H9 (cell line): ENCODE data around the gene EVPL. TPM values are rescaled to one million over a fixed set of nuclear protein-coding genes. Genes with fewer than 3 reads are reported as not detected.

Experiments
- DNase-seq: peaks from one replicate; pipeline ENCODE4 v3.0.0-alpha.2; 2017
- H2AFZ ChIP-seq: one replicate; pipeline ENCODE4 v1.6.1; 2013; ENCODE audit warnings: mild to moderate bottlenecking, low read length, control low read depth, moderate library complexity
- H2AK5ac ChIP-seq: 2 replicates; pipeline ENCODE4 v1.6.1; 2013; ENCODE audit warnings: low read length, control low read depth, mixed read lengths; ENCODE audit not compliant: insufficient read length
- H2BK120ac ChIP-seq: one replicate; pipeline ENCODE4 v1.6.1; 2013; ENCODE audit warnings: low read depth, mild to moderate bottlenecking, low read length, control low read depth, inconsistent platforms; ENCODE audit not compliant: poor library complexity, severe bottlenecking
- H2BK12ac ChIP-seq: 2 replicates; pipeline ENCODE4 v1.6.1; 2013; ENCODE audit warnings: low read length, control low read depth, mixed read lengths, low read depth; ENCODE audit not compliant: insufficient read length
- H2BK15ac ChIP-seq: 2 replicates; pipeline ENCODE4 v1.6.1; 2013; ENCODE audit warnings: low read depth, low read length, control low read depth
- H2BK20ac ChIP-seq: one replicate; pipeline ENCODE4 v1.6.1; 2013; ENCODE audit warnings: low read depth, mild to moderate bottlenecking, low read length, control low read depth, inconsistent platforms; ENCODE audit not compliant: poor library complexity, severe bottlenecking
- H2BK5ac ChIP-seq: 2 replicates; pipeline ENCODE4 v1.6.1; 2013; ENCODE audit warnings: low read length, control low read depth, mixed read lengths; ENCODE audit not compliant: insufficient read length
- H3K14ac ChIP-seq: 2 replicates; pipeline ENCODE4 v1.6.1; 2013; ENCODE audit warnings: low read length, control low read depth; ENCODE audit not compliant: insufficient read depth
- H3K18ac ChIP-seq: 2 replicates; pipeline ENCODE4 v1.6.1; 2013; ENCODE audit warnings: low read depth, mild to moderate bottlenecking, mixed read lengths, low read length, control low read depth; ENCODE audit not compliant: insufficient read length
- H3K23ac ChIP-seq: 2 replicates; pipeline ENCODE4 v1.6.1; 2013; ENCODE audit warnings: low read length, control low read depth, mixed read lengths, low read depth; ENCODE audit not compliant: insufficient read length
- H3K23me2 ChIP-seq: 2 replicates; pipeline ENCODE4 v1.6.1; 2013; ENCODE audit warnings: low read depth, mild to moderate bottlenecking, mixed read lengths, low read length, control low read depth; ENCODE audit not compliant: insufficient read length, poor library complexity, severe bottlenecking
- H3K27ac ChIP-seq: 2 replicates; pipeline ENCODE4 v1.5.1; 2013; ENCODE audit warnings: low read length, control low read depth, mixed read lengths, low read depth; ENCODE audit not compliant: insufficient read length
- H3K27me3 ChIP-seq: 2 replicates; pipeline ENCODE4 v1.6.1; 2013; ENCODE audit warnings: low read length, control low read depth, inconsistent platforms; ENCODE audit not compliant: insufficient read depth
- H3K4ac ChIP-seq: 2 replicates; pipeline ENCODE4 v1.6.1; 2013; ENCODE audit warnings: low read depth, mild to moderate bottlenecking, control low read depth, inconsistent platforms, low read length, moderate library complexity
- H3K4me1 ChIP-seq: 2 replicates; pipeline ENCODE4 v1.6.1; 2013; ENCODE audit warnings: low read length, control low read depth, inconsistent platforms; ENCODE audit not compliant: insufficient read depth
- H3K4me2 ChIP-seq: 2 replicates; pipeline ENCODE4 v1.6.1; 2013; ENCODE audit warnings: low read length, control low read depth, mixed read lengths; ENCODE audit not compliant: insufficient read length, insufficient read depth
- H3K56ac ChIP-seq: 2 replicates; pipeline ENCODE4 v1.6.1; 2013; ENCODE audit warnings: low read depth, mild to moderate bottlenecking, mixed read lengths, low read length, control low read depth; ENCODE audit not compliant: insufficient read length
- H3K79me1 ChIP-seq: 2 replicates; pipeline ENCODE4 v1.6.1; 2013; ENCODE audit warnings: low read depth, mild to moderate bottlenecking, moderate library complexity, low read length, control low read depth, inconsistent platforms; ENCODE audit not compliant: insufficient read depth, poor library complexity, severe bottlenecking
- H3K79me2 ChIP-seq: 2 replicates; pipeline ENCODE4 v1.6.1; 2013; ENCODE audit warnings: low read length, control low read depth, inconsistent platforms; ENCODE audit not compliant: insufficient read depth
- H3K9ac ChIP-seq: 2 replicates; pipeline ENCODE4 v1.6.1; 2013; ENCODE audit warnings: low read length, control low read depth, mixed read lengths; ENCODE audit not compliant: insufficient read length; ENCODE audit errors: extremely low read depth
- H3K9me3 ChIP-seq: one replicate; pipeline ENCODE4 v1.6.1; 2013; ENCODE audit warnings: low read depth, low read length, inconsistent platforms; ENCODE audit not compliant: control insufficient read depth
- H3T11ph ChIP-seq: one replicate; pipeline ENCODE4 v1.6.1; 2013; ENCODE audit warnings: mild to moderate bottlenecking, low read length, control low read depth, inconsistent platforms
- H4K20me1 ChIP-seq: one replicate; pipeline ENCODE4 v1.6.1; 2013; ENCODE audit not compliant: control insufficient read depth, insufficient read length, insufficient read depth
- H4K5ac ChIP-seq: 2 replicates; pipeline ENCODE4 v1.6.1; 2013; ENCODE audit warnings: low read depth, mild to moderate bottlenecking, mixed read lengths, low read length, control low read depth; ENCODE audit not compliant: insufficient read length
- H4K8ac ChIP-seq: replicated peaks from 2 replicates; pipeline ENCODE4 v1.6.1; 2013; ENCODE audit warnings: low read length, control low read depth, mixed read lengths, low read depth; ENCODE audit not compliant: insufficient read length
- H4K91ac ChIP-seq: 2 replicates; pipeline ENCODE4 v1.6.1; 2013; ENCODE audit warnings: low read depth, mild to moderate bottlenecking, moderate library complexity, mixed read lengths, low read length, control low read depth; ENCODE audit not compliant: insufficient read length
- H3K27ac Mint-ChIP-seq, 3 experiments: 2 replicates in 2 of 3; 3 replicates in 1 of 3; pipeline ENCODE4 v1.8.0; 2020 to 2021; ENCODE audit warnings: mixed read lengths in 3 of 3, mild to moderate bottlenecking in 1 of 3, moderate library complexity in 1 of 3
- H3K27me3 Mint-ChIP-seq: 2 replicates; pipeline ENCODE4 v1.8.0; 2021; ENCODE audit warnings: low read depth, mild to moderate bottlenecking, moderate library complexity, mixed read lengths
- H3K36me3 Mint-ChIP-seq, 3 experiments: 2 replicates in 2 of 3; 3 replicates in 1 of 3; pipeline ENCODE4 v1.8.0; 2020 to 2021; ENCODE audit warnings: low read depth in 3 of 3, mixed read lengths in 3 of 3; ENCODE audit not compliant: insufficient read depth in 1 of 3
- H3K4me1 Mint-ChIP-seq, 2 experiments: 2 replicates each; pipeline ENCODE4 v1.8.0; 2020; ENCODE audit warnings: mixed read lengths in 2 of 2
- H3K4me3 Mint-ChIP-seq, 2 experiments: 2 replicates in 1 of 2; 3 replicates in 1 of 2; pipeline ENCODE4 v1.8.0; 2020 to 2021; ENCODE audit warnings: mild to moderate bottlenecking in 2 of 2, mixed read lengths in 2 of 2, moderate library complexity in 1 of 2
- H3K9me3 Mint-ChIP-seq, 2 experiments: 2 replicates in 1 of 2; 3 replicates in 1 of 2; pipeline ENCODE4 v1.8.0; 2020; ENCODE audit warnings: mild to moderate bottlenecking in 2 of 2, mixed read lengths in 2 of 2, moderate library complexity in 1 of 2
- WGBS: extraction: QIAGEN DNeasy Blood & Tissue Kit; methylation state at CpG from one replicate; pipeline ENCODE4 v1.1.7; 2013; ENCODE audit warnings: missing lambda C conversion rate, low lambda C conversion rate, mixed read lengths; ENCODE audit not compliant: insufficient read length; ENCODE audit errors: extremely low coverage; 5-methylcytosine and 5-hydroxymethylcytosine counted together
- total RNA-seq: library from RNA; stranded (reverse); gene quantifications from 2 replicates; pipeline ENCODE4 v1.2.1, GENCODE V29; 2021
- TF ChIP-seq, protein P1 (sequence below): fragments of 200-600 bp; sonication (generic); conservative IDR thresholded peaks from 3 replicates; pipeline ENCODE4 v1.8.0; 2021; ENCODE audit warnings: antibody characterized with exemption, mild to moderate bottlenecking

EVPL gene
- total RNA-seq, 1 experiment from 2014 or later, result 0.48 TPM

DNA sequence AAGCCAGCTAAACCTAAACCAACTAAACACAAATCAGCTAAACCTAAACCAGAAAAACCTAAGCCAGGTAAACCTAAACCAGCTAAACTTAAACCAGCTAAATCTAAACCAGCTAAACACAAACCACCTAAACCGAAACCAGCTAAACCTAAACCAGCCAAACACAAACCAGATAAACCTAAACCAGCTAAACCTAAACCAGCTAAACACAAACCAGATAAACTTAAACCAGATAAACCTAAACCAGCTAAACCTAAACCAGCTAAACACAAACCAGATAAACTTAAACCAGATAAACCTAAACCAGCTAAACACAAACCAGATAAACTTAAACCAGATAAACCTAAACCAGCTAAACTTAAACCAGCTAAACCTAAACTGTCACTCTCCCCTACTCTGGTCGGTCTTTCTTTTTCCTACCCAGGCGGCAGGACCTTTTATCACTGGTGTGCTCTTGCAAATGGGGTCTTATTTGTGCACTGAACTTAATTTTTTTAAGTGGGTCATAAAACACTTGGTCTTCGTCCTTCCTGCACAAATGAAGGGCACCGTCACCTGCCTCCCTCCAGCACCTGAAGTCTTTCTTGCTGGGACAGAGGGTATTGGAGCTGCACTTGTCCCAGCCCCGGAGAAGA lies 7.2 kb downstream of the EVPL start:
- no peaks in the 10 kb centered on the region for H3K9me3 Mint-ChIP-seq
- H3K27ac Mint-ChIP-seq, result no peak overlapping the region
- no peaks in the 10 kb centered on the region; a peak in 1 of 7 replicates for H3K36me3 Mint-ChIP-seq
- H2BK5ac ChIP-seq, result no peak overlapping the region
- H2AK5ac ChIP-seq, result no peak overlapping the region
- no peak overlapping the region for H2BK20ac ChIP-seq
- no peaks in the 10 kb centered on the region for H3K4me1 ChIP-seq
- H3K4me3 Mint-ChIP-seq, result no peak overlapping the region
- H3T11ph ChIP-seq, result no peak overlapping the region
- H3K18ac ChIP-seq, result no peak overlapping the region
- no peak overlapping the region for H3K27ac ChIP-seq
- no CpG with 5 or more reads among the region's 6 CpGs for WGBS
- H3K23ac ChIP-seq, result no peak overlapping the region
- H4K8ac ChIP-seq, result no peak overlapping the region
- no peak overlapping the region for H2BK120ac ChIP-seq
- H3K27me3 Mint-ChIP-seq, result peaks cover 9% of the 10 kb centered on the region
- no peaks in the 10 kb centered on the region for H4K20me1 ChIP-seq
- no peaks in the 10 kb centered on the region for H3K23me2 ChIP-seq
- no peaks in the 10 kb centered on the region for H3K79me1 ChIP-seq
- peaks cover 0 to 7% of the 10 kb centered on the region in 2 experiments; a peak in 3 of 4 replicates for H3K4me1 Mint-ChIP-seq
- TF ChIP-seq, protein P1, sequence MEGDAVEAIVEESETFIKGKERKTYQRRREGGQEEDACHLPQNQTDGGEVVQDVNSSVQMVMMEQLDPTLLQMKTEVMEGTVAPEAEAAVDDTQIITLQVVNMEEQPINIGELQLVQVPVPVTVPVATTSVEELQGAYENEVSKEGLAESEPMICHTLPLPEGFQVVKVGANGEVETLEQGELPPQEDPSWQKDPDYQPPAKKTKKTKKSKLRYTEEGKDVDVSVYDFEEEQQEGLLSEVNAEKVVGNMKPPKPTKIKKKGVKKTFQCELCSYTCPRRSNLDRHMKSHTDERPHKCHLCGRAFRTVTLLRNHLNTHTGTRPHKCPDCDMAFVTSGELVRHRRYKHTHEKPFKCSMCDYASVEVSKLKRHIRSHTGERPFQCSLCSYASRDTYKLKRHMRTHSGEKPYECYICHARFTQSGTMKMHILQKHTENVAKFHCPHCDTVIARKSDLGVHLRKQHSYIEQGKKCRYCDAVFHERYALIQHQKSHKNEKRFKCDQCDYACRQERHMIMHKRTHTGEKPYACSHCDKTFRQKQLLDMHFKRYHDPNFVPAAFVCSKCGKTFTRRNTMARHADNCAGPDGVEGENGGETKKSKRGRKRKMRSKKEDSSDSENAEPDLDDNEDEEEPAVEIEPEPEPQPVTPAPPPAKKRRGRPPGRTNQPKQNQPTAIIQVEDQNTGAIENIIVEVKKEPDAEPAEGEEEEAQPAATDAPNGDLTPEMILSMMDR, result no peak
- H3K4me2 ChIP-seq, result no peak overlapping the region
- no peaks in the 10 kb centered on the region for H3K9me3 ChIP-seq
- no peak overlapping the region for H3K56ac ChIP-seq
- no peak overlapping the region for H3K9ac ChIP-seq
- DNase-seq, result no peak
- H2AFZ ChIP-seq, result no peak overlapping the region
- H2BK15ac ChIP-seq, result no peak overlapping the region
- no peak overlapping the region for H3K14ac ChIP-seq
- H2BK12ac ChIP-seq, result no peak overlapping the region
- H4K5ac ChIP-seq, result no peak overlapping the region
- no peak overlapping the region for H3K4ac ChIP-seq
- no peaks in the 10 kb centered on the region for H3K27me3 ChIP-seq
- no peaks in the 10 kb centered on the region for H3K79me2 ChIP-seq
- no peak overlapping the region for H4K91ac ChIP-seq
